Subcutaneous abdominal adipose tissue (tissue), 5 donors: ENCODE results near the gene IL1A.

ENCODE experiments used
- H3K27ac ChIP-seq: one replicate; pipeline ENCODE4 v1.7.0; 2013; ENCODE audit warnings: low read depth, mild to moderate bottlenecking, inconsistent platforms, low read length, moderate library complexity
- H3K27me3 ChIP-seq, 5 donors: one replicate each; pipeline ENCODE4 v1.7.0; 2013; ENCODE audit warnings: low read length in 5 of 5, inconsistent platforms in 1 of 5; ENCODE audit not compliant: control insufficient read depth in 5 of 5, insufficient read depth in 4 of 5
- H3K36me3 ChIP-seq, 5 donors: one replicate each; pipeline ENCODE4 v1.7.0; 2013; ENCODE audit warnings: low read length in 5 of 5; ENCODE audit not compliant: control insufficient read depth in 5 of 5, insufficient read depth in 5 of 5
- H3K4me1 ChIP-seq, 5 donors: one replicate each; pipeline ENCODE4 v1.7.0; 2013; ENCODE audit warnings: low read length in 5 of 5, mild to moderate bottlenecking in 3 of 5, moderate library complexity in 1 of 5; ENCODE audit not compliant: control insufficient read depth in 5 of 5, insufficient read depth in 5 of 5
- H3K4me3 ChIP-seq, 5 donors: one replicate each; pipeline ENCODE4 v1.7.0; 2013; ENCODE audit warnings: low read length in 5 of 5, low read depth in 1 of 5
- H3K9ac ChIP-seq, 5 donors: one replicate each; pipeline ENCODE4 v1.7.0; 2013; ENCODE audit warnings: low read length in 5 of 5, mild to moderate bottlenecking in 4 of 5, moderate library complexity in 3 of 5
- H3K9me3 ChIP-seq, 5 donors: one replicate each; pipeline ENCODE4 v1.7.0; 2013; ENCODE audit warnings: low read length in 5 of 5; ENCODE audit not compliant: control insufficient read depth in 5 of 5
- donor health status: healthy.
- donor health status: healthy.
- donor health status: healthy.
- donor health status: healthy.
- donor health status: healthy.

IL1A gene

GRCh38 chr2:112793449-112793978 is 9.2 kb upstream of the IL1A start:
- H3K9ac ChIP-seq: no peak overlapping the region
- no peak overlapping the region for H3K4me3 ChIP-seq
- no peaks in the 10 kb centered on the region for H3K36me3 ChIP-seq
- H3K27ac ChIP-seq: no peak overlapping the region
- no peaks in the 10 kb centered on the region for H3K9me3 ChIP-seq
- no peaks in the 10 kb centered on the region for H3K27me3 ChIP-seq
- H3K4me1 ChIP-seq: peaks cover 0 to 17% (median 12%) of the 10 kb centered on the region in 5 donors

GRCh38 chr2:112792419-112792818 is 8.1 kb upstream of the IL1A start:
- Histone ChIP-seq H3K9me3 (no peaks in the 10 kb centered on the region), H3K36me3 (no peaks in the 10 kb centered on the region), H3K9ac (no peak overlapping the region), H3K27ac (no peak overlapping the region), H3K4me1 (peaks cover 0 to 21% (median 14%) of the 10 kb centered on the region in 5 donors), H3K27me3 (no peaks in the 10 kb centered on the region), H3K4me3 (no peak overlapping the region)

- Histone ChIP-seq H3K27me3 (no peaks in the 10 kb centered on the region), H3K4me1 (peaks cover 0 to 21% (median 14%) of the 10 kb centered on the region in 5 donors), H3K27ac (no peak overlapping the region), H3K36me3 (no peaks in the 10 kb centered on the region), H3K9me3 (no peaks in the 10 kb centered on the region), H3K9ac (no peak overlapping the region), H3K4me3 (no peak overlapping the region)
Observed at GRCh38 chr2:112791693-112792230, 7.5 kb upstream of the IL1A start.

GRCh38 chr2:112791019-112791418 is 6.7 kb upstream of the IL1A start:
- H3K27ac ChIP-seq: no peak overlapping the region
- no peaks in the 10 kb centered on the region for H3K9me3 ChIP-seq
- no peak overlapping the region for H3K9ac ChIP-seq
- peaks cover 0 to 21% (median 14%) of the 10 kb centered on the region in 5 donors for H3K4me1 ChIP-seq
- no peak overlapping the region for H3K4me3 ChIP-seq
- H3K36me3 ChIP-seq: no peaks in the 10 kb centered on the region
- no peaks in the 10 kb centered on the region for H3K27me3 ChIP-seq

GRCh38 chr2:112790305-112790704 is 6.0 kb upstream of the IL1A start:
- H3K9ac ChIP-seq: no peak overlapping the region
- H3K4me3 ChIP-seq: no peak overlapping the region
- no peaks in the 10 kb centered on the region for H3K27me3 ChIP-seq
- no peaks in the 10 kb centered on the region for H3K9me3 ChIP-seq
- H3K36me3 ChIP-seq: no peaks in the 10 kb centered on the region
- peaks cover 0 to 21% (median 14%) of the 10 kb centered on the region in 5 donors for H3K4me1 ChIP-seq
- H3K27ac ChIP-seq: no peak overlapping the region

- Histone ChIP-seq H3K4me3 (no peak overlapping the region), H3K36me3 (no peaks in the 10 kb centered on the region), H3K4me1 (peaks cover 0 to 15% (median 14%) of the 10 kb centered on the region in 5 donors), H3K9me3 (no peaks in the 10 kb centered on the region), H3K27ac (no peak overlapping the region), H3K9ac (no peak overlapping the region), H3K27me3 (no peaks in the 10 kb centered on the region)
Observed at GRCh38 chr2:112789186-112789585, 4.9 kb upstream of the IL1A start.

GRCh38 chr2:112788653-112789052 is 4.4 kb upstream of the IL1A start:
- H3K9ac ChIP-seq: no peak overlapping the region
- no peaks in the 10 kb centered on the region for H3K9me3 ChIP-seq
- H3K27me3 ChIP-seq: no peaks in the 10 kb centered on the region
- peaks cover 0 to 14% (median 8%) of the 10 kb centered on the region in 5 donors for H3K4me1 ChIP-seq
- H3K27ac ChIP-seq: no peak overlapping the region
- H3K36me3 ChIP-seq: no peaks in the 10 kb centered on the region
- no peak overlapping the region for H3K4me3 ChIP-seq

GRCh38 chr2:112787729-112788393 is 3.6 kb upstream of the IL1A start:
- Histone ChIP-seq H3K27me3 (no peaks in the 10 kb centered on the region), H3K4me1 (peaks cover 0 to 14% (median 5%) of the 10 kb centered on the region in 5 donors), H3K9ac (no peak overlapping the region), H3K36me3 (no peaks in the 10 kb centered on the region), H3K4me3 (no peak overlapping the region), H3K27ac (no peak overlapping the region), H3K9me3 (no peaks in the 10 kb centered on the region)

GRCh38 chr2:112787294-112787693 is 3.0 kb upstream of the IL1A start:
- H3K4me3 ChIP-seq: no peak overlapping the region
- H3K9me3 ChIP-seq: no peaks in the 10 kb centered on the region
- no peaks in the 10 kb centered on the region for H3K36me3 ChIP-seq
- no peak overlapping the region for H3K27ac ChIP-seq
- no peaks in the 10 kb centered on the region for H3K27me3 ChIP-seq
- H3K4me1 ChIP-seq: peaks cover 0 to 14% (median 5%) of the 10 kb centered on the region in 5 donors
- H3K9ac ChIP-seq: no peak overlapping the region

GRCh38 chr2:112783187-112783714 is 1.0 kb downstream of the IL1A start:
- Histone ChIP-seq H3K4me3 (no peak overlapping the region), H3K36me3 (no peaks in the 10 kb centered on the region), H3K9ac (no peak overlapping the region), H3K4me1 (peaks cover 0 to 14% (median 5%) of the 10 kb centered on the region in 5 donors), H3K9me3 (no peaks in the 10 kb centered on the region), H3K27ac (no peak overlapping the region), H3K27me3 (no peaks in the 10 kb centered on the region)
